Glutamatergic neuron (in vitro differentiated cells): ENCODE measurements around the gene ANKRD28. TPM values are rescaled to one million over a fixed set of nuclear protein-coding genes. Genes with fewer than 3 reads are reported as not detected.
A peak's percentile ranks its signal among the peaks of the same experiment; 100 is the strongest.

Experiments
- DNase-seq: peaks from one replicate; pipeline ENCODE4 v3.0.0; 2022
- H3K27ac Mint-ChIP-seq: one replicate; pipeline ENCODE4 v1.8.0; 2020; ENCODE audit warnings: mild to moderate bottlenecking, mixed read lengths, inconsistent platforms; ENCODE audit not compliant: unreplicated experiment
- H3K27me3 Mint-ChIP-seq: one replicate; pipeline ENCODE4 v1.8.0; 2020; ENCODE audit warnings: mild to moderate bottlenecking, moderate library complexity, mixed read lengths, inconsistent platforms; ENCODE audit not compliant: unreplicated experiment
- H3K36me3 Mint-ChIP-seq: one replicate; pipeline ENCODE4 v1.8.0; 2020; ENCODE audit warnings: mild to moderate bottlenecking, mixed read lengths, inconsistent platforms; ENCODE audit not compliant: unreplicated experiment
- H3K4me1 Mint-ChIP-seq: one replicate; pipeline ENCODE4 v1.8.0; 2020; ENCODE audit warnings: mild to moderate bottlenecking, low read depth, mixed read lengths, inconsistent platforms; ENCODE audit not compliant: unreplicated experiment
- H3K4me3 Mint-ChIP-seq: one replicate; pipeline ENCODE4 v1.8.0; 2020; ENCODE audit warnings: mild to moderate bottlenecking, mixed read lengths, inconsistent platforms; ENCODE audit not compliant: unreplicated experiment
- H3K9me3 Mint-ChIP-seq: one replicate; pipeline ENCODE4 v1.8.0; 2020; ENCODE audit warnings: mild to moderate bottlenecking, moderate library complexity, mixed read lengths, inconsistent platforms; ENCODE audit not compliant: unreplicated experiment
- total RNA-seq: library from RNA; stranded (reverse); fragmentation: NEBNext Ultra II Directional; extraction: Animal tissue kit (Norgen Biotek cat#: 25700); gene quantifications from one replicate; pipeline ENCODE4 v1.2.1, GENCODE V29; 2021; ENCODE audit not compliant: unreplicated experiment
- TF ChIP-seq, protein P1 (sequence below): fragments of 200-600 bp; sonication (generic); IDR thresholded peaks from one replicate; pipeline ENCODE4 v1.5.0; 2021; ENCODE audit not compliant: partially characterized antibody, unreplicated experiment

ANKRD28 gene
- total RNA-seq, 1 donor from 2014 or later = 84.3 TPM

GRCh38 chr3:15633766-15634598 is 163.8 kb downstream of the ANKRD28 start:
- no peak overlapping the region for H3K27ac Mint-ChIP-seq
- peaks cover 2% of the 10 kb centered on the region for H3K27me3 Mint-ChIP-seq
- no peak overlapping the region for H3K4me3 Mint-ChIP-seq
- peaks cover 6% of the 10 kb centered on the region for H3K36me3 Mint-ChIP-seq
- no peak for DNase-seq
- TF ChIP-seq, protein P1, sequence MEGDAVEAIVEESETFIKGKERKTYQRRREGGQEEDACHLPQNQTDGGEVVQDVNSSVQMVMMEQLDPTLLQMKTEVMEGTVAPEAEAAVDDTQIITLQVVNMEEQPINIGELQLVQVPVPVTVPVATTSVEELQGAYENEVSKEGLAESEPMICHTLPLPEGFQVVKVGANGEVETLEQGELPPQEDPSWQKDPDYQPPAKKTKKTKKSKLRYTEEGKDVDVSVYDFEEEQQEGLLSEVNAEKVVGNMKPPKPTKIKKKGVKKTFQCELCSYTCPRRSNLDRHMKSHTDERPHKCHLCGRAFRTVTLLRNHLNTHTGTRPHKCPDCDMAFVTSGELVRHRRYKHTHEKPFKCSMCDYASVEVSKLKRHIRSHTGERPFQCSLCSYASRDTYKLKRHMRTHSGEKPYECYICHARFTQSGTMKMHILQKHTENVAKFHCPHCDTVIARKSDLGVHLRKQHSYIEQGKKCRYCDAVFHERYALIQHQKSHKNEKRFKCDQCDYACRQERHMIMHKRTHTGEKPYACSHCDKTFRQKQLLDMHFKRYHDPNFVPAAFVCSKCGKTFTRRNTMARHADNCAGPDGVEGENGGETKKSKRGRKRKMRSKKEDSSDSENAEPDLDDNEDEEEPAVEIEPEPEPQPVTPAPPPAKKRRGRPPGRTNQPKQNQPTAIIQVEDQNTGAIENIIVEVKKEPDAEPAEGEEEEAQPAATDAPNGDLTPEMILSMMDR = no peak
- H3K9me3 Mint-ChIP-seq = no peaks in the 10 kb centered on the region
- H3K4me1 Mint-ChIP-seq = peaks cover 5% of the 10 kb centered on the region

DNA sequence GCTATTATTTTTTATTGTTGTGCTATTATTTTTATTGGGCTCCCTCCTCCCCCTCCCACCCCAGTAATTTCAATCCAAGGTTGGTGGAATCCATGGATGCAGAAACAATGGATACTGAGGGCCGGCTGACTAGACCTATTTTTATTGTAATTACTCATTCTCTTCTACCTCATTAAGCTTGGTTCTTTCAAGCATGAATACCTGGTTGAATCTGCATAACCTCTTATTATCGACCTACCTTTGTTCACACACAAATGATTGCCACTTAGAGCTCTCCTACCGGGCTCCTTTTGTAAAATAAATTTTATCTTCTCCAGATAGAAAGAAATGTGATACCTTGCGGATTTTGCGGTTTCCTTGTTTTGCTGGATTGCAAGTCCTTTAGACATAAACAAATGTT is 164.6 kb downstream of the ANKRD28 start:
- Mint-ChIP-seq H3K4me1 (peaks cover 5% of the 10 kb centered on the region), H3K27me3 (peaks cover 2% of the 10 kb centered on the region), H3K36me3 (peaks cover 6% of the 10 kb centered on the region), H3K4me3 (no peak overlapping the region), H3K9me3 (no peaks in the 10 kb centered on the region), H3K27ac (no peak overlapping the region)
- no peak for DNase-seq
- TF ChIP-seq, protein P1 = no peak

DNA sequence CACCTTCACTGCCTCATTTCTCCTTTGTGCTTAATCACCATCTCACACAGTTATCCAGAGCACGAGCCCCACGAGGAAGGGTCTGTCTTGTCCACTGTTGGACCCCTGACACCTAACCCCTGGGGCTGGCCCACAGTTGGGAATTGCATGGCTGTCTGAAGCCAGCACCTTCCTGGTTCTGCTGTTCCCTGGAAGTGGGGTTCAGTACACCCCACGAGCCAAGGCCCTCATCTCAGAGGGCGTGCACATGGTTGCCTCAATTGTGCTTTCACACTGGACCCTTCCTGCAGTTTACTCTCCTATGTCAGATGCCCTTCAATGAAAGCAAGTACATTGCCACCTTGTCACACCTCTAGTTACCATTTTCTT is 165.6 kb downstream of the ANKRD28 start:
- Mint-ChIP-seq H3K4me1 (peaks cover 5% of the 10 kb centered on the region), H3K9me3 (no peaks in the 10 kb centered on the region), H3K27me3 (peaks cover 2% of the 10 kb centered on the region), H3K36me3 (peaks cover 6% of the 10 kb centered on the region), H3K4me3 (no peak overlapping the region), H3K27ac (no peak overlapping the region)
- TF ChIP-seq, protein P1 = no peak
- no peak for DNase-seq

DNA sequence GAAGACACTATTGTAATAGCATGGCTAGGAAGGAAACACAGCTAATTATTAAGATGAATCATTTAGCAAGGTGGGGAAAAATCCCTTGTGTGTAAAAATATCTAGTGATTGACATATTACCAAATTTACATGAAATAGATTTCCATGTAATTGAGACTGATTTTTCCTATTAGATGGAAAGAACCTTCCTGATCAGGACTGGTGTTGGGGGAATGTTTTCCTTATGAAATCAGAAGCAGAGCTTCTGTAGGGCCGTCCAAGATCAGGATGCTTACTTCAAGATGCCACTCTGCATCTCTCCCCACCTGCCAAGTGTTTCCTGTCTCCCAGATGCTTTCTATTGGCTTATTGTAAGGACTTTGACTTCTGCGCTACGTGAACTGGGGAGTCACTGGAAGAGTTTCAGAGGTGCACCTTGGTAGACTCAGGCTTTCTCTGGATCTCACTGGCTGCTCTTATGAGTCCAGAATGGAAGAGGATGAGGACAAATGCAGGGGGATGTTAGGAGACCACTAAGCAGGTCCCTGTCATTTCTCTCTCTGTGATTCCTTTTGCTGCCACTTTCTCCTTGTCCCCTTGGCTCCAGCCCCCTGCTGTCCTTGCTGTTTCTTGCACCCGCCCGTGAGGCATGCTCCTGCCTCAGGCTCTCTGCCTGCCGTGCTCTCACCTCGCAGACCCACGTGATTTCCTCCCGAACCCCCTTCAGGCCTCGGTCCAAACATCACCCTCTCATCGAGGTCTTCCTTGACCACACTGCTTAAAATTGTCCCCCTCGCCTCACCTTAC is 166.2 kb downstream of the ANKRD28 start:
- TF ChIP-seq, protein P1 = no peak
- Mint-ChIP-seq H3K27ac (peak overlapping the region; percentile 31), H3K4me3 (no peak overlapping the region), H3K36me3 (peaks cover 6% of the 10 kb centered on the region), H3K4me1 (peaks cover 5% of the 10 kb centered on the region), H3K27me3 (peaks cover 6% of the 10 kb centered on the region), H3K9me3 (no peaks in the 10 kb centered on the region)
- DNase-seq = peak; percentile 30
